Measurements from ENCODE around the gene ROR1. TPM values are rescaled to one million over a fixed set of nuclear protein-coding genes. Genes with fewer than 3 reads are reported as not detected.

The ROR1 gene
- total RNA-seq, 4 donors from 2014 or later, result 5.1 to 7.3 (median 6.5) TPM

DNA sequence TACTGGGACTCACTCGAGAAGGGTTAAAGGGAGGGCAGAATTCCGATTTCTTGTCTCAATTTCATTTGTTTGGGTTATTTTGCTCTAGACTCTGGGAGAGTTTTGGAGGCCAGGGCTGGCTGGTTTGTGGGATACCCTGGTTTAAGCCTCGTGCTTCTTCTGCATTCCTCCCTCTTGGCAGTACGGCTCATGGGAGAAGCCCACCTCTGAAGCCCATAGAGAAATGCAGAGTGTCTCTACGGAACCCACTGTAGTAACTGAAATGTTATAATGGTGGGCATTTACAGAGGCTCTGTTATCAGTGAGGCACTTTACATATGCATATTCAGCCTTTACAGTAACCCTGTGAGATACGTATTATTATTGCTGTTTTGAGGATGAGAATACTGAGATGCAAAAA lies 43.9 kb downstream of the ROR1 start:
- no peaks in the 10 kb centered on the region for H3K36me3 ChIP-seq
- TF ChIP-seq POLR2A (IDR thresholded peaks at IDR 0.05; ENCODE audit: low read depth) (no peak), POLR2AphosphoS5 (IDR thresholded peaks at IDR 0.05) (no peak), EP300 (IDR thresholded peaks at IDR 0.05) (no peak)
- TF ChIP-seq, protein P1, sequence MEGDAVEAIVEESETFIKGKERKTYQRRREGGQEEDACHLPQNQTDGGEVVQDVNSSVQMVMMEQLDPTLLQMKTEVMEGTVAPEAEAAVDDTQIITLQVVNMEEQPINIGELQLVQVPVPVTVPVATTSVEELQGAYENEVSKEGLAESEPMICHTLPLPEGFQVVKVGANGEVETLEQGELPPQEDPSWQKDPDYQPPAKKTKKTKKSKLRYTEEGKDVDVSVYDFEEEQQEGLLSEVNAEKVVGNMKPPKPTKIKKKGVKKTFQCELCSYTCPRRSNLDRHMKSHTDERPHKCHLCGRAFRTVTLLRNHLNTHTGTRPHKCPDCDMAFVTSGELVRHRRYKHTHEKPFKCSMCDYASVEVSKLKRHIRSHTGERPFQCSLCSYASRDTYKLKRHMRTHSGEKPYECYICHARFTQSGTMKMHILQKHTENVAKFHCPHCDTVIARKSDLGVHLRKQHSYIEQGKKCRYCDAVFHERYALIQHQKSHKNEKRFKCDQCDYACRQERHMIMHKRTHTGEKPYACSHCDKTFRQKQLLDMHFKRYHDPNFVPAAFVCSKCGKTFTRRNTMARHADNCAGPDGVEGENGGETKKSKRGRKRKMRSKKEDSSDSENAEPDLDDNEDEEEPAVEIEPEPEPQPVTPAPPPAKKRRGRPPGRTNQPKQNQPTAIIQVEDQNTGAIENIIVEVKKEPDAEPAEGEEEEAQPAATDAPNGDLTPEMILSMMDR (IDR thresholded peaks at IDR 0.05), result no peak
- H3K4me3 ChIP-seq, result no peak overlapping the region
- DNase-seq (ENCODE audit: extremely low spot score), result no peak
- intact Hi-C loops (cut with DNase I), result no loop called here
- no peaks in the 10 kb centered on the region for H3K27me3 ChIP-seq
- WGBS, result 75% methylated on average over 6 of the region's 6 CpGs
- H3K9me3 ChIP-seq, result no peaks in the 10 kb centered on the region
- peaks cover 36 to 38% (median 37%) of the 10 kb centered on the region in 4 donors for H3K4me1 ChIP-seq
- H3K27ac ChIP-seq (replicated peaks in 1 of 4), result no peak overlapping the region

DNA sequence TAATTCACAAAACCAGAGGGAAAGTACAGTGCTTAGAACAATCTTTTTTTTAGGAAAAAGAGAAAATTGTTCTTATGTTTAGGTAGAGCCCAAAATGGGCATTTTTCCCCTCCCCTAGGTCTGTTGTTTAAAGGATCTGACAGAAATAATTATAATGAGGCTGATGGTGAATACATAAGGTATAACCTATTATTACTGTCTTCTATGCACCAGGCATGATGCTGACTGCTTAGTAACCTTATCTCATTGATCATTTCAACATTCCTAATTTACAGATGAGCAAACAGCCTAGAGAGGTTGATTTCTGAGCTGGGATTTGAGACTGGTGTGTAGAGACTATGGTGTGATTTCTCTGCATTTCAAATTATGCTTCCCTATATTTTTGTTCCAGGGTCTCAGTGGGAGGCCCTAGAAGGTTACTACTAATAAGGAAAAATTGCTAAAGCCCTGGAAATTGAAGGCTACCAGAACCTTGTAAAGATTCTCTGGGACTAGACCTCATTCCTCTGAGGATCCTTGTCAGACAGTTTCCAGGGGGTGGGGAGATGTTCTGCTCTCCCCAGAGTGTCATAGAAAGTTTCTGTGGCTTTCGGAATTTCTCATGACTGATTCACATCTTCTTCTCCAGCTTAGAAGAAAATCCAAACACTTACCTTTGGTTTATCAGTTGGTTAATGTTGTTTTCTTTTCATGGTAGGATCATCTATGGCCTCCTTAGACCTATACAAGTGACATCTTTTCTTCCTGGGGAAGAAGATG lies 44.9 kb downstream of the ROR1 start:
- H3K4me1 ChIP-seq, result peaks cover 29 to 31% (median 30%) of the 10 kb centered on the region in 4 donors
- WGBS, result 81% methylated on average over 1 of the region's 1 CpG
- intact Hi-C loops (cut with DNase I), result no loop called here

DNA sequence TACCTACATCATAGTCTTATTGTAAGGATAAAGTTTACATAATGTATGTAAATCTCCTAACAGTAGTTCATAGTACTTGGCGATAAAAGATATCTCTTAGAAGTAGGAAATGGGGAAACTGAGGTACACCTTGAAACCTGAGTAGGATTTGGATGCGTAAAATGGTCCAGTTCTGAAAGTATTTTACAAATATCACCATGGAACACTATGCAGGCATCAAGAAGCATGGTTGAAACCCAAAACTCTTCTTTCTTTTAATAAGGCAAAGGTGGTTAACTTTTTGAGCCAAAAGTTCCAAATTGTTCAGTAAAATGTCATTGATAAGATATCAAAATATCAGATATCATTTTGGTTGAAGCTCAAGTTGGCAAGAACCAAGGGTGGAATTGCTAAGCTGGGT lies 46.0 kb downstream of the ROR1 start:
- H3K36me3 ChIP-seq, result no peaks in the 10 kb centered on the region
- WGBS, result 95% methylated on average over 2 of the region's 2 CpGs
- no peaks in the 10 kb centered on the region for H3K9me3 ChIP-seq
- intact Hi-C loops (cut with DNase I), result no loop called here
- no peak overlapping the region for H3K4me3 ChIP-seq
- TF ChIP-seq POLR2AphosphoS5 (IDR thresholded peaks at IDR 0.05), result no peak
- DNase-seq (ENCODE audit: extremely low spot score), result no peak
- no peaks in the 10 kb centered on the region for H3K27me3 ChIP-seq
- H3K27ac ChIP-seq (replicated peaks in 1 of 4), result no peak overlapping the region
- peaks cover 19 to 22% (median 20%) of the 10 kb centered on the region in 4 donors for H3K4me1 ChIP-seq

More for the DNA sequence above, 44.9 kb downstream of the ROR1 start:
- Histone ChIP-seq H3K27ac (replicated peaks in 1 of 4) (no peak overlapping the region), H3K4me3 (no peak overlapping the region), H3K36me3 (no peaks in the 10 kb centered on the region), H3K27me3 (no peaks in the 10 kb centered on the region), H3K9me3 (no peaks in the 10 kb centered on the region)
- no peak for DNase-seq (ENCODE audit: extremely low spot score)
- TF ChIP-seq, protein P1 (IDR thresholded peaks at IDR 0.05), result no peak
- TF ChIP-seq POLR2A (IDR thresholded peaks at IDR 0.05; ENCODE audit: low read depth) (no peak), POLR2AphosphoS5 (IDR thresholded peaks at IDR 0.05) (no peak), EP300 (IDR thresholded peaks at IDR 0.05) (no peak)

DNA sequence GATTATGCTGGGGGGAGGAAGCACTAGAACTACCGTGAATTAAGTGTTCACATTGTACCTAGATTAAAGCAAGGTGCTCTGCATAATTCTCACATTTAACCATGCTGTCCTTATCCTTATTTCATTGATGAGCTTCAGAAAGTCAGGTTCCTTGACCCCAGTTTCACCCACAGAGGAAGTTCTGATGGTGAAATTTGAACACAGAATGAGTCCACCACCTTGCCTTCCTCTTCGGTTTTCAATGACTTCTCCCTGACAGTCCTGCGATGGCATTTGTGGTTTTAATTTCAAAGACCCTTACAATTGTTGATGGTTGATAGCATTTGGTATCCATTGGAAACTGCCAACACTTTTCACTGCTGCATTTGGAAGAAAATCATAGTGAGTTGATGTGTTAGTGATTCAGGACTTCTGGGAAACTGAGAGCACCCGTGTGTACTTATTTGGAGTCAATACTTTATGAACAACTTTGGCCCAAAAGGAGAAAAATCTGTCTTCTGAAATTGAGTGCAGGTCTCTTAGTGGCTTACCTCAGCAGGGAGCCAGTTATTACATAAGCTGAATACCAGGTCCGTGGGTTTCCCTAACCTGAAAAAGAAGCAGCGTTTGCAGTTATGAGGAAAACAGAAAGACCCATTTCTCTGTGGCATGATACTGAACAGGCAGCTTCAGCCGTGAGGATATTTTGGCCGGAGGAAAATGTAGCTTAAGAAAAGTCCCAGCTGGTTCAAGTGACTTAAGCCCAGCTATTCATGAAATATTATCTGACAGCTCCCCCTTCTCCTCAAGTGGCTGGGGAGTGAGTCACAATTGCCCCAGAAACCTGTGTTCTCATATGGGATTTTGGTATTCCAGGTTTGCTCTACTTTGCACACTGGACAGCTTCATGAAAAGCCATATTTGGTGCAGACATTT lies 47.5 kb downstream of the ROR1 start:
- no peaks in the 10 kb centered on the region for H3K36me3 ChIP-seq
- 49% methylated on average over 8 of the region's 8 CpGs for WGBS
- TF ChIP-seq, protein P1 (IDR thresholded peaks at IDR 0.05), result no peak
- TF ChIP-seq EP300 (IDR thresholded peaks at IDR 0.05) (no peak), POLR2AphosphoS5 (IDR thresholded peaks at IDR 0.05) (no peak), POLR2A (IDR thresholded peaks at IDR 0.05; ENCODE audit: low read depth) (no peak)
- DNase-seq (ENCODE audit: extremely low spot score), result no peak
- no peaks in the 10 kb centered on the region for H3K27me3 ChIP-seq
- H3K9me3 ChIP-seq, result no peaks in the 10 kb centered on the region
- intact Hi-C loops (cut with DNase I), result no loop called here
- no peak overlapping the region for H3K4me3 ChIP-seq
- no peak overlapping the region for H3K27ac ChIP-seq (replicated peaks in 1 of 4)
- peaks cover 16 to 19% (median 18%) of the 10 kb centered on the region in 4 donors for H3K4me1 ChIP-seq

DNA sequence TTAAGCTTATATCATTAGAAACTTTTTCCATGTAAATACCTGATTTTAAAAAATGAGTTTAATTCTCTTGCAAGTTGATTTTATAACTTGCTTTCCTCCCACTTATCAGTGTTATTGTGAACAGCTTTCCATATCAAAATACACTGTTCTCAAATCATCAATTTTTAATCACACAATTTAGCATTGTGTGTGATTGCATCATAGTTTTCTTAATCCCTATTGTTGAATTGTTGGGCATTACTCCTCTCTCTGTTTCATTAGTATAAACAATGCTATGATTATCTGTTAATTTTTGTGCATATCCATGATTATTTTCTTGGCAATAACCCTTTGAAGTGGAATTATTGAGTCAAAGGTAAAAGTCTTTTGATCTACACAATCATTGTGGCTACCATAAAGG lies 48.7 kb downstream of the ROR1 start:
- TF ChIP-seq POLR2A (IDR thresholded peaks at IDR 0.05; ENCODE audit: low read depth), result no peak
- no peak for TF ChIP-seq POLR2AphosphoS5 (IDR thresholded peaks at IDR 0.05)
- TF ChIP-seq, protein P1 (IDR thresholded peaks at IDR 0.05), result no peak
- no peak for TF ChIP-seq EP300 (IDR thresholded peaks at IDR 0.05)
- Histone ChIP-seq H3K36me3 (no peaks in the 10 kb centered on the region), H3K27me3 (no peaks in the 10 kb centered on the region), H3K9me3 (no peaks in the 10 kb centered on the region), H3K4me3 (no peak overlapping the region), H3K27ac (replicated peaks in 1 of 4) (no peak overlapping the region), H3K4me1 (peaks cover 14 to 21% (median 16%) of the 10 kb centered on the region in 4 donors)
- DNase-seq (ENCODE audit: extremely low spot score), result no peak
- intact Hi-C loops (cut with DNase I), result no loop called here
